IPS DF 6.9 (cell line): Measurements from ENCODE around the gene TMEM100.

ENCODE experiments used
- DNase-seq: peaks from one replicate; pipeline ENCODE4 v3.0.0-alpha.2; 2013; ENCODE audit warnings: low read depth, low spot score
- H3K27ac ChIP-seq: one replicate; pipeline ENCODE4 v1.5.1; 2013; ENCODE audit warnings: low read length, control low read depth
- H3K27me3 ChIP-seq: 2 replicates; pipeline ENCODE4 v1.6.1; 2013; ENCODE audit warnings: mild to moderate bottlenecking, low read length; ENCODE audit not compliant: control insufficient read depth, insufficient read depth
- H3K36me3 ChIP-seq: 2 replicates; pipeline ENCODE4 v1.6.1; 2013; ENCODE audit warnings: low read length; ENCODE audit not compliant: control insufficient read depth, insufficient read depth
- H3K4me1 ChIP-seq: 2 replicates; pipeline ENCODE4 v1.6.1; 2013; ENCODE audit warnings: low read length; ENCODE audit not compliant: control insufficient read depth, insufficient read depth
- H3K4me3 ChIP-seq: 2 replicates; pipeline ENCODE4 v1.5.1; 2013; ENCODE audit warnings: mild to moderate bottlenecking, low read length
- H3K9me3 ChIP-seq: 2 replicates; pipeline ENCODE4 v1.6.1; 2013; ENCODE audit warnings: low read length, inconsistent platforms; ENCODE audit not compliant: control insufficient read depth, insufficient read depth
- WGBS: extraction: QIAGEN DNeasy Blood & Tissue Kit; methylation state at CpG from one replicate; pipeline ENCODE4 v1.1.7; 2013; ENCODE audit warnings: mixed read lengths, missing lambda C conversion rate; ENCODE audit not compliant: insufficient read length, insufficient coverage; 5-methylcytosine and 5-hydroxymethylcytosine counted together

The TMEM100 gene

GRCh38 chr17:55705847-55706246, 16.8 kb downstream of the TMEM100 start:
- Histone ChIP-seq H3K4me1 (0 out of 2 replicates have a peak, but pooled peaks cover 2% of the 10 kb centered on the region), H3K27me3 (no peaks in the 10 kb centered on the region)
- DNase-seq: no peak

GRCh38 chr17:55704401-55704800, 18.3 kb downstream of the TMEM100 start:
- Histone ChIP-seq H3K27ac (no peak overlapping the region), H3K4me1 (0 out of 2 replicates have a peak, but pooled peaks cover 2% of the 10 kb centered on the region), H3K4me3 (no peak overlapping the region), H3K9me3 (no peaks in the 10 kb centered on the region), H3K36me3 (no peaks in the 10 kb centered on the region), H3K27me3 (no peaks in the 10 kb centered on the region)
- DNase-seq: no peak
- WGBS: no CpG with 5 or more reads among the region's 1 CpG

More at GRCh38 chr17:55705847-55706246, 16.8 kb downstream of the TMEM100 start:
- Histone ChIP-seq H3K9me3 (no peaks in the 10 kb centered on the region), H3K4me3 (no peak overlapping the region), H3K36me3 (no peaks in the 10 kb centered on the region), H3K27ac (no peak overlapping the region)

- Histone ChIP-seq H3K4me3 (no peak overlapping the region), H3K9me3 (no peaks in the 10 kb centered on the region), H3K36me3 (no peaks in the 10 kb centered on the region), H3K27me3 (no peaks in the 10 kb centered on the region), H3K4me1 (no peaks in the 10 kb centered on the region), H3K27ac (no peak overlapping the region)
- no CpG with 5 or more reads among the region's 7 CpGs for WGBS
- DNase-seq: no peak
These were observed 20.5 kb downstream of the TMEM100 start for GRCh38 chr17:55702150-55702549.

GRCh38 chr17:55699181-55699860, 23.3 kb downstream of the TMEM100 start:
- H3K27ac ChIP-seq: no peak overlapping the region
- H3K4me3 ChIP-seq: no peak overlapping the region
- no peaks in the 10 kb centered on the region for H3K27me3 ChIP-seq
- DNase-seq: no peak
- no peaks in the 10 kb centered on the region for H3K9me3 ChIP-seq
- no CpG with 5 or more reads among the region's 8 CpGs for WGBS
- H3K4me1 ChIP-seq: no peaks in the 10 kb centered on the region
- H3K36me3 ChIP-seq: no peaks in the 10 kb centered on the region

- Histone ChIP-seq H3K36me3 (no peaks in the 10 kb centered on the region), H3K27me3 (no peaks in the 10 kb centered on the region), H3K9me3 (no peaks in the 10 kb centered on the region), H3K27ac (no peak overlapping the region), H3K4me3 (no peak overlapping the region), H3K4me1 (no peaks in the 10 kb centered on the region)
- no CpG with 5 or more reads among the region's 5 CpGs for WGBS
- DNase-seq: no peak
These were observed 28.3 kb downstream of the TMEM100 start for GRCh38 chr17:55694286-55694910.

GRCh38 chr17:55693254-55694216, 29.1 kb downstream of the TMEM100 start:
- H3K27ac ChIP-seq: no peak overlapping the region
- no peaks in the 10 kb centered on the region for H3K9me3 ChIP-seq
- no peak for DNase-seq
- no peak overlapping the region for H3K4me3 ChIP-seq
- no peaks in the 10 kb centered on the region for H3K27me3 ChIP-seq
- H3K36me3 ChIP-seq: no peaks in the 10 kb centered on the region
- WGBS: no CpG with 5 or more reads among the region's 5 CpGs
- no peaks in the 10 kb centered on the region for H3K4me1 ChIP-seq

GRCh38 chr17:55692276-55692675, 30.4 kb downstream of the TMEM100 start:
- DNase-seq: no peak
- Histone ChIP-seq H3K4me1 (no peaks in the 10 kb centered on the region), H3K27me3 (no peaks in the 10 kb centered on the region), H3K9me3 (peaks cover under 1% of the 10 kb centered on the region; the same call in 1 of the 2 replicates), H3K27ac (no peak overlapping the region), H3K36me3 (no peaks in the 10 kb centered on the region), H3K4me3 (no peak overlapping the region)
- WGBS: no CpG with 5 or more reads among the region's 2 CpGs

- H3K4me3 ChIP-seq: no peak overlapping the region
- no peak overlapping the region for H3K27ac ChIP-seq
- no peaks in the 10 kb centered on the region for H3K27me3 ChIP-seq
- no peak for DNase-seq
- peaks cover 2% of the 10 kb centered on the region; the same call in 1 of the 2 replicates for H3K9me3 ChIP-seq
- no peaks in the 10 kb centered on the region for H3K4me1 ChIP-seq
- H3K36me3 ChIP-seq: no peaks in the 10 kb centered on the region
These were observed 31.0 kb downstream of the TMEM100 start for GRCh38 chr17:55691666-55692065.

- no peaks in the 10 kb centered on the region for H3K27me3 ChIP-seq
- H3K27ac ChIP-seq: no peak overlapping the region
- no peaks in the 10 kb centered on the region for H3K36me3 ChIP-seq
- H3K9me3 ChIP-seq: peaks cover 2% of the 10 kb centered on the region; the same call in 1 of the 2 replicates
- H3K4me1 ChIP-seq: no peaks in the 10 kb centered on the region
- no peak for DNase-seq
- WGBS: no CpG with 5 or more reads among the region's 2 CpGs
- H3K4me3 ChIP-seq: no peak overlapping the region
These were observed 32.6 kb downstream of the TMEM100 start for GRCh38 chr17:55690105-55690508.

- no peaks in the 10 kb centered on the region for H3K4me1 ChIP-seq
- H3K36me3 ChIP-seq: no peaks in the 10 kb centered on the region
- H3K27me3 ChIP-seq: no peaks in the 10 kb centered on the region
- H3K9me3 ChIP-seq: peaks cover 2% of the 10 kb centered on the region; the same call in 1 of the 2 replicates
- no peak overlapping the region for H3K4me3 ChIP-seq
- no CpG with 5 or more reads among the region's 4 CpGs for WGBS
- no peak for DNase-seq
- H3K27ac ChIP-seq: no peak overlapping the region
These were observed 33.0 kb downstream of the TMEM100 start for GRCh38 chr17:55689672-55690071.
